Tibial artery (tissue), 4 donors: ENCODE results near the gene TBL1X.
A peak's percentile ranks its signal among the peaks of the same experiment; 100 is the strongest.

Source experiments
- DNase-seq, 2 donors: peaks; one replicate each; pipeline ENCODE4 v3.0.0-alpha.2; 2019
- H3K27ac ChIP-seq, 2 donors: fragments of 200-600 bp; sonication (generic) in 1 of 2; 1 replicate in 1 of 2; 2 replicates in 1 of 2; pipeline ENCODE4 v1.5.1; 2018 to 2019; ENCODE audit warnings: mild to moderate bottlenecking in 1 of 2
- H3K27me3 ChIP-seq, 2 donors: fragments of 200-600 bp; sonication (generic) in 1 of 2; one replicate each; pipeline versions ENCODE4 v1.5.1 to v1.6.0; 2016 to 2019
- H3K36me3 ChIP-seq, 3 donors: fragments of 200-600 bp; sonication (generic) in 2 of 3; one replicate each; pipeline ENCODE4 v1.5.1; 2016 to 2019; ENCODE audit warnings: mild to moderate bottlenecking in 2 of 3
- H3K4me1 ChIP-seq, 4 donors: fragments of 200-600 bp; sonication (generic) in 2 of 4; 1 replicate in 3 of 4; 2 replicates in 1 of 4; pipeline ENCODE4 v1.5.1; 2016 to 2019
- H3K4me3 ChIP-seq, 2 donors: fragments of 200-600 bp; sonication (generic) in 1 of 2; 1 replicate in 1 of 2; 2 replicates in 1 of 2; pipeline ENCODE4 v1.5.1; 2018 to 2019; ENCODE audit warnings: mild to moderate bottlenecking in 2 of 2
- H3K9me3 ChIP-seq, 3 donors: fragments of 200-600 bp; sonication (generic) in 1 of 3; one replicate each; pipeline ENCODE4 v1.5.1; 2016 to 2019
- CTCF ChIP-seq, 2 experiments: fragments of 200-600 bp in 1 of 2; fragments of 450-650 bp in 1 of 2; IDR thresholded peaks; one replicate each; pipeline ENCODE4 v1.5.1; 2017 to 2019; ENCODE audit warnings: antibody characterized with exemption in 2 of 2, mild to moderate bottlenecking in 1 of 2, moderate library complexity in 1 of 2
- intact Hi-C: fragments of 100-400 bp; cut with DNase I; formaldehyde crosslinking; loops from one replicate; pipeline ENCODE4 v1.15.0; 2023; ENCODE audit warnings: low total_unique reads

The TBL1X gene

GRCh38 chrX:9525511-9526248, 60.8 kb downstream of the TBL1X start:
- Histone ChIP-seq H3K27ac (no peak overlapping the region), H3K9me3 (no peaks in the 10 kb centered on the region), H3K4me1 (peaks cover 0 to 16% (median under 1%) of the 10 kb centered on the region in 4 donors), H3K4me3 (no peak overlapping the region), H3K27me3 (no peaks in the 10 kb centered on the region), H3K36me3 (no peaks in the 10 kb centered on the region)
- DNase-seq = no peak
- intact Hi-C loops = no loop called here
- TF ChIP-seq CTCF (IDR thresholded peaks at IDR 0.05) = no peak

GRCh38 chrX:9526965-9527364, 62.1 kb downstream of the TBL1X start:
- TF ChIP-seq CTCF (IDR thresholded peaks at IDR 0.05) = no peak
- Histone ChIP-seq H3K9me3 (no peaks in the 10 kb centered on the region), H3K4me1 (peaks cover 0 to 22% (median 3%) of the 10 kb centered on the region in 4 donors), H3K36me3 (no peaks in the 10 kb centered on the region), H3K4me3 (no peak overlapping the region), H3K27me3 (no peaks in the 10 kb centered on the region), H3K27ac (no peak overlapping the region)
- no peak for DNase-seq
- intact Hi-C loops = no loop called here

- H3K9me3 ChIP-seq = no peaks in the 10 kb centered on the region
- no peak overlapping the region for H3K4me3 ChIP-seq
- intact Hi-C loops = no loop called here
- H3K36me3 ChIP-seq = no peaks in the 10 kb centered on the region
- DNase-seq = no peak
- no peaks in the 10 kb centered on the region for H3K27me3 ChIP-seq
- no peak for TF ChIP-seq CTCF (IDR thresholded peaks at IDR 0.05)
- peaks cover 0 to 33% (median 3%) of the 10 kb centered on the region in 4 donors for H3K4me1 ChIP-seq
- H3K27ac ChIP-seq = no peak overlapping the region
Observed at GRCh38 chrX:9528498-9528897, 63.6 kb downstream of the TBL1X start.

- no peak for TF ChIP-seq CTCF (IDR thresholded peaks at IDR 0.05)
- H3K27ac ChIP-seq = no peak overlapping the region
- no peak overlapping the region for H3K4me3 ChIP-seq
- no peak for DNase-seq
- H3K36me3 ChIP-seq = no peaks in the 10 kb centered on the region
- H3K4me1 ChIP-seq = peaks cover 0 to 33% (median 3%) of the 10 kb centered on the region in 4 donors
- no peaks in the 10 kb centered on the region for H3K27me3 ChIP-seq
- intact Hi-C loops = no loop called here
- H3K9me3 ChIP-seq = no peaks in the 10 kb centered on the region
Observed at GRCh38 chrX:9529223-9529622, 64.4 kb downstream of the TBL1X start.

- H3K27me3 ChIP-seq = no peaks in the 10 kb centered on the region
- H3K27ac ChIP-seq = no peak overlapping the region
- intact Hi-C loops = no loop called here
Observed at GRCh38 chrX:9530848-9531274, 66.0 kb downstream of the TBL1X start.

More at GRCh38 chrX:9530848-9531274, 66.0 kb downstream of the TBL1X start:
- TF ChIP-seq CTCF (IDR thresholded peaks at IDR 0.05) = no peak
- DNase-seq = peak; percentile 65 to 80
- peaks cover 0 to 42% (median 11%) of the 10 kb centered on the region in 4 donors for H3K4me1 ChIP-seq
- no peak overlapping the region for H3K4me3 ChIP-seq
- H3K9me3 ChIP-seq = no peaks in the 10 kb centered on the region
- no peaks in the 10 kb centered on the region for H3K36me3 ChIP-seq
